Fibroblast of mammary gland (primary cell): ENCODE measurements around the gene TTC28.
"Not testable (repeated sequence)": the region's sequence is repeated elsewhere in the genome, so short reads cannot be mapped to it uniquely, and the experiment has no call there.

ENCODE experiments used
- DNase-seq: peaks from one replicate; pipeline ENCODE4 v3.0.0-alpha.2; 2010; ENCODE audit warnings: low read depth
- H3K4me3 ChIP-seq: 2 replicates; pipeline ENCODE4 v1.5.1; 2011; ENCODE audit warnings: low read depth, mild to moderate bottlenecking, low read length, moderate library complexity; ENCODE audit not compliant: control insufficient read depth
- TF ChIP-seq, protein P1 (sequence below): conservative IDR thresholded peaks from 2 replicates; pipeline ENCODE4 v1.5.1; 2011; ENCODE audit warnings: low read depth, low read length, inconsistent platforms; ENCODE audit not compliant: control insufficient read depth, insufficient read depth

TTC28 gene

GRCh38 chr22:28538922-28539321 lies 140.7 kb downstream of the TTC28 start:
- DNase-seq = no peak
- no peak overlapping the region for H3K4me3 ChIP-seq
- TF ChIP-seq, protein P1, sequence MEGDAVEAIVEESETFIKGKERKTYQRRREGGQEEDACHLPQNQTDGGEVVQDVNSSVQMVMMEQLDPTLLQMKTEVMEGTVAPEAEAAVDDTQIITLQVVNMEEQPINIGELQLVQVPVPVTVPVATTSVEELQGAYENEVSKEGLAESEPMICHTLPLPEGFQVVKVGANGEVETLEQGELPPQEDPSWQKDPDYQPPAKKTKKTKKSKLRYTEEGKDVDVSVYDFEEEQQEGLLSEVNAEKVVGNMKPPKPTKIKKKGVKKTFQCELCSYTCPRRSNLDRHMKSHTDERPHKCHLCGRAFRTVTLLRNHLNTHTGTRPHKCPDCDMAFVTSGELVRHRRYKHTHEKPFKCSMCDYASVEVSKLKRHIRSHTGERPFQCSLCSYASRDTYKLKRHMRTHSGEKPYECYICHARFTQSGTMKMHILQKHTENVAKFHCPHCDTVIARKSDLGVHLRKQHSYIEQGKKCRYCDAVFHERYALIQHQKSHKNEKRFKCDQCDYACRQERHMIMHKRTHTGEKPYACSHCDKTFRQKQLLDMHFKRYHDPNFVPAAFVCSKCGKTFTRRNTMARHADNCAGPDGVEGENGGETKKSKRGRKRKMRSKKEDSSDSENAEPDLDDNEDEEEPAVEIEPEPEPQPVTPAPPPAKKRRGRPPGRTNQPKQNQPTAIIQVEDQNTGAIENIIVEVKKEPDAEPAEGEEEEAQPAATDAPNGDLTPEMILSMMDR = no peak

- not testable (repeated sequence) for H3K4me3 ChIP-seq, DNase-seq
These were observed 149.1 kb downstream of the TTC28 start for GRCh38 chr22:28530565-28530964.

- DNase-seq, H3K4me3 ChIP-seq: not testable (repeated sequence)
These were observed 150.5 kb downstream of the TTC28 start for GRCh38 chr22:28529144-28529543.

GRCh38 chr22:28521451-28521850 lies 158.2 kb downstream of the TTC28 start:
- TF ChIP-seq, protein P1 = no peak
- DNase-seq = no peak
- H3K4me3 ChIP-seq = no peak overlapping the region

- TF ChIP-seq, protein P1 = no peak
- no peak overlapping the region for H3K4me3 ChIP-seq
- peak; percentile 17 for DNase-seq
These were observed 165.3 kb downstream of the TTC28 start for GRCh38 chr22:28514321-28514821.

- DNase-seq, H3K4me3 ChIP-seq: not testable (repeated sequence)
These were observed 167.3 kb downstream of the TTC28 start for GRCh38 chr22:28512387-28512786.

DNA sequence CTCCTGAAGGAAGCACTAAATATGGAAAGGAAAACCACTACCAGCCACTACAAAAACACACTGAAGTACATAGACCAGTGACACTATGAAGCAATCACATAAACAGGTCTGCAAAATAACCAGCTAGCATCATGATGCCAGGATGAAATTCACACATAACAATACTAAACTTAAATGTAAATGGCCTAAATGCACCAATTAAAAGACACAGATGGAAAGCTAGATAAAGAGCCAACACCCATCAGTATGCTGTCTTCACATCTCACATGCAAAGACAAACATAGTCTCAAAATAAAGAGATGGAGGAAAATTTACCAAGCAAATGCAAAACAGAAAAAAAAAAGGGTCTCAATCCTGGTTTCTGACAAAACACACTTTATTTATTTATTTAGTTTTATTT lies 171.7 kb downstream of the TTC28 start:
- TF ChIP-seq, protein P1 = no peak
- no peak for DNase-seq

GRCh38 chr22:28506150-28506535 lies 173.5 kb downstream of the TTC28 start:
- TF ChIP-seq, protein P1 = no peak
- no peak overlapping the region for H3K4me3 ChIP-seq
- DNase-seq = no peak

More for the DNA sequence above, 171.7 kb downstream of the TTC28 start:
- no peak overlapping the region for H3K4me3 ChIP-seq
